Cardiac fibroblast (primary cell): ENCODE measurements around the gene MSRB2.

Experiments used
- DNase-seq, 2 donors: peaks; one replicate each; pipeline versions ENCODE4 v3.0.0 to v3.0.0-alpha.2; 2010; ENCODE audit warnings: low read depth in 2 of 2
- H3K4me3 ChIP-seq, 2 donors: replicated peaks in 1 of 2; 1 replicate in 1 of 2; 2 replicates in 1 of 2; pipeline ENCODE4 v1.5.1; 2011; ENCODE audit warnings: low read depth in 2 of 2, low read length in 2 of 2, mild to moderate bottlenecking in 2 of 2, moderate library complexity in 1 of 2
- TF ChIP-seq, protein P1 (sequence below): IDR thresholded peaks from one replicate; pipeline ENCODE4 v1.5.1; 2011; ENCODE audit warnings: low read depth, mild to moderate bottlenecking, low read length, inconsistent platforms

MSRB2 gene

DNA sequence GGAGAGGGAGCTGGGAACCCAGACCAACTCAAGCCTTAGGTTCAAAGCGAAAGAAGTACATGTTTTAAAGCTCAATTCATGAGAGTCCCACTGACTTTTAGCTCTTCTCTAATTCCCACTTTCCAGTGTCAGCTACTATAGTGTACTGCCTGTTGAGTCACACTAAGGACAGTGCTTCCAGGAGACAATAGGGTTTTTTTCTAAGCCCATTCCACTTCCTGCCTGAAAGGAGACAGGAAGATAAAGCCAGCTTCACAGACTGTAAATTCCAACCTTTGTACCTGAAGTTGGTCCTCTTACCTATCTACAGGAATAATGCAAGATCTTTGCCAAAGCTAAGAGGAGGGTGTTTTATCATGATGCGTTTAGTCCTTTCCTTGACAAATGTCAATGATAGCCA is 4.4 kb downstream of the MSRB2 start:
- no peak overlapping the region for H3K4me3 ChIP-seq

DNA sequence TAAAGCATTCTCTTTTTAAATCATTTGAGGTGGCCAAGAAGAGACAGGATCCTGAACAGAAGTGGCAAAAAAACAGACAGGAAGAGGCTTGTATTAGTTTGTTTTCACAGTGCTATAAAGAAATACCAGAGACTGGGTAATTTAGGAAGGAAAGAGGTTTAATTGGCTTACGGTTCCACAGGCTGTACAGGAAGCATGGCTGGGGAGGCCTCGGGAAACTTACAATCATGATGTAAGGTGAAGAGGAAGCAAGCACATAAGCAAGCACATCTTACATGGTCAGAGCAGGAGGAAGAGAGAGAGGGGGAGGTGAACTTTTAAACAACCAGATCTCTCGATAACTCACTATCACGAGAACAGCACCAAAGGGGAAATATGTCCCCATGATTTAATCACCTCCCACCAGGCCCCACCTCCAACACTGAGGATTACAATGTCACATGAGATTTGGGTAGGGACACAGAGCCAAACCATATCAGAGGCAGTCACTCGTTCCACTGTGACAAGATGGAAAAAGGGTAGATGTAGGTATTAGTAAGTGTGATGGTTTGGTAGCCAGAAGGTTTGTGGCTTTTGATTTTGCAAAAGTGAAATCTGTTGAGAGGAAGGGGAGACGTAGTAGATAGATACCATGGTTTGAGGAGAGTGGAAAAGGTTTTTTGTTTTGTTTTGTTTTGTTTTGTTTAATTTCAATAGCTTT is 5.1 kb downstream of the MSRB2 start:
- no peak overlapping the region for H3K4me3 ChIP-seq
- peak in 1 of 2 donors; percentile 1 for DNase-seq
- TF ChIP-seq, protein P1, sequence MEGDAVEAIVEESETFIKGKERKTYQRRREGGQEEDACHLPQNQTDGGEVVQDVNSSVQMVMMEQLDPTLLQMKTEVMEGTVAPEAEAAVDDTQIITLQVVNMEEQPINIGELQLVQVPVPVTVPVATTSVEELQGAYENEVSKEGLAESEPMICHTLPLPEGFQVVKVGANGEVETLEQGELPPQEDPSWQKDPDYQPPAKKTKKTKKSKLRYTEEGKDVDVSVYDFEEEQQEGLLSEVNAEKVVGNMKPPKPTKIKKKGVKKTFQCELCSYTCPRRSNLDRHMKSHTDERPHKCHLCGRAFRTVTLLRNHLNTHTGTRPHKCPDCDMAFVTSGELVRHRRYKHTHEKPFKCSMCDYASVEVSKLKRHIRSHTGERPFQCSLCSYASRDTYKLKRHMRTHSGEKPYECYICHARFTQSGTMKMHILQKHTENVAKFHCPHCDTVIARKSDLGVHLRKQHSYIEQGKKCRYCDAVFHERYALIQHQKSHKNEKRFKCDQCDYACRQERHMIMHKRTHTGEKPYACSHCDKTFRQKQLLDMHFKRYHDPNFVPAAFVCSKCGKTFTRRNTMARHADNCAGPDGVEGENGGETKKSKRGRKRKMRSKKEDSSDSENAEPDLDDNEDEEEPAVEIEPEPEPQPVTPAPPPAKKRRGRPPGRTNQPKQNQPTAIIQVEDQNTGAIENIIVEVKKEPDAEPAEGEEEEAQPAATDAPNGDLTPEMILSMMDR = no peak

More for the DNA sequence above, 4.4 kb downstream of the MSRB2 start:
- DNase-seq = peak in 1 of 2 donors; percentile 57
- TF ChIP-seq, protein P1 = no peak

DNA sequence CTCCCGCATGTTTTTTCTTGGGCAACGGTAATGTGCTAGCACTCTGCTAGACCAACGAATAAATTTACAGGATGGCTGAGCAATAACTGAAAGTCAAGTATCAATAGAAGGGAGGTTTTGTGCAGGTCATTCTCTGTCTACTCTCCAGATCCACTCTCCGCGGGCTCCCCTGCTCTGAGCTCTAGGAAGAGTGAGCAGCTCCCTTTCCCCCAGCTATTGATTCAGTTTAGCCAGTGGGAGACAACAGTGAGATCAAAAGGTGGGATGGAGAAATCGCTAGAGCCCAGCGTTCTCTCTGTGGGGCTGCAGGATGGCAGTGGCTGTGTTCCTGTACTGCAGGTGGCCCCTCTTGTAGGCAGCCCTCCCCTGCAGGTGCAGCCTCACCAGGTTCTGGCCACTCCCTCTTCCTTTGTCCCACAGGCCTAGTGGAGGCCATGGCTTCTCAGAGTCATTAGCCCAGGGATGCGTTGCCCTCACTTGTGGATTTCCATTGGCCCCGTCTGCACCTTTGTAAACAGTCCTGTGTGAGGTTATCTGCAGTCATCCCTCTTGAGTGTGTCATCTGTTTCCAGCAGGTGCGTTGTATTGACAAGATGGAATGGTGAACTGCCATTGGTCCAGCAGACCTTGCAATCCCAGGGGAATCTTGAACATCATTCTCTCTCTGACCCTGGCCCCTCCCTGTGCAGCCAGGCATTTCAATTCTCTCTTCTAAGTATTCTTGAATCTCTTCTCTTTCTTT is 11.1 kb downstream of the MSRB2 start:
- TF ChIP-seq, protein P1 = no peak
- no peak overlapping the region for H3K4me3 ChIP-seq
- DNase-seq = no peak

GRCh38 chr10:23110722-23111516 is 15.5 kb downstream of the MSRB2 start:
- TF ChIP-seq, protein P1 = no peak
- DNase-seq = no peak
- H3K4me3 ChIP-seq = no peak overlapping the region

DNA sequence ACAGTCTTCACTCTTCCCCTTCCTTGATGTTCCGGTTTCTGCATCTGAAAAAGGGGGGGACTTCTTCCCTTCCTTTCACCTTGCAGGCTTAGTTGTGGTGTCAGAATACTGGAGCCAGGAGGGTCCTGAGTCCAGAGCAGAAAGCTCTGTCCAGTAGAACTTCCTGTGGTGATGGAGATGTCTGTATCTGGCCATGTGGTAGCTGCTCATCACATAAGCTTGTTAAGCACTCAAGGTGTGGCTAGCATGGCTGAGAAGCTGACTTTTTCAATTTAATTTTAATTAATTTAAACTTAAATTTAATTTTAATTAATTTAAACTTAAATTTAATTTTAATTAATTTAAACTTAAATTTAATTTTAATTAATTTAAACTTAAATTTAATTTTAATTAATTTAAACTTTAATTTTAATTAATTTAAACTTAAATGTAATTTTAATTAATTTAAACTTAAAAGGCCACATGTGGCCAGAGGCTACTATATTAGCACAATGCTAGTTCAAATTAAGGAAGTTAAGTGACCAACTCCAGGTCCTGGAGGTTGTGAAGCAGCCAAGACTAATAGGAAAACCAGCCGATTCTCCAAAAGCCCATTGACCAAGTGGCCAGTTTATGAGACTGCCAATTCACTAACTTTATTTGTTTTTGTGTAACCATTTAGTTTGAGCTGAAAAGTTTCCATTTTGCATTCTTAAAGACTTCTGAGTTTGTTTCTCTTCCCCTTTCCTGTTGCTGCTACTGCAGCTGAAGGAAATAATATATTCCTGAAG is 16.3 kb downstream of the MSRB2 start:
- no peak overlapping the region for H3K4me3 ChIP-seq
- TF ChIP-seq, protein P1 = no peak
- DNase-seq = no peak

DNA sequence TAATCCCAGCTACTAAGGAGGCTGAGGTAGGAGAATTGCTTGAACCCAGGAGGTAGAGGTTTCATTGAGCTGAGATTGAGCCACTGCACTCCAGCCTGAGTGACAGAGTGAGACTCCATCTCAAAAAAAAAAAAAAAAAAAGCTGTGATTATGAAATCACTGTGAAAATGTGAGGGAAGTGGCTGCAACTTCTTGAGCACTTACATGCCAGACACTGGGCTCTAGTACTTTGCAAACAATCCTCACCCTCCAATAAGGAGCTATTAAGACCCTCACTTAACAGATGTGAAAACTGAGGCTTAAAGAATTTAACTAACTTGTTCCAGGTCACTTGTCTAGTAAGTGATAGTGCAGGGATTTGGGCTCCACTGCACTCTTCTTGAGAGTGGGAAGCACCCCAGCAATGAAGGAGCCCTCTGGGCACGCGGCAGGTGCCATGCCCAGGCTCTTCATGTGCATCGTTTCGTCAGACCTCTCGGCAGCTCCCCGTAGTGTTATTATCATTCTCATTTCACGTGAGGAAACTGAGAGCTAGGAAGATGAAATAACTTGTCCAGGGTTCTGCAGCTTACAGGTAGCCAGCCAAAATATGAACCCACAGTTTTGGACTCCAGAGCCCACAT is 19.0 kb downstream of the MSRB2 start:
- TF ChIP-seq, protein P1 = no peak
- no peak for DNase-seq
- no peak overlapping the region for H3K4me3 ChIP-seq
